Epidermal melanocyte (primary cell): ENCODE data around the gene SPINDOC.
"Not testable (repeated sequence)": the region's sequence is repeated elsewhere in the genome, so short reads cannot be mapped to it uniquely, and the experiment has no call there.

Experiments used
- DNase-seq: peaks from one replicate; pipeline ENCODE4 v3.0.0; 2011; ENCODE audit warnings: low spot score; ENCODE audit not compliant: insufficient read length

SPINDOC gene

DNA sequence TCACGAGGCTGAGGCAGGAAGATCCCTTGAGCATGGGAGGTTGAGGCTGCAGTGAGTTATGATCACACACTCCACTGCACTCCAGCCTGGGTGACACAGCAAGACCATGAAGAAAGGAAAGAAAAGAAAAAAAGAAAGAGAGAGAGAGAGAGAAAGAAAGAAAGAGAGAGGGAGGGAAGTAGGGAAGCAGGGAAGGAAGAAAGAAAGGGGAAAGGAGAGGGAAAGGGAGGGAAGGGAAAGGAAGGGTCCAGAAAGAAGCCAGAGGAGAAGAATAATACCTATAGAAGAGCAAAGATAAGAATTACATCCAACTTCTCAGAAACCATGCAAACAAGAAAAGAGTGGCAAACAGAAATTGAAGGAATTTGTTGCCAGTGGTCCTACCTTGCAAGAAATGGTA lies 27.4 kb upstream of the SPINDOC start:
- no peak for DNase-seq

- DNase-seq, result no peak
These were observed 21.6 kb upstream of the SPINDOC start for GRCh38 chr11:63791495-63792167.

DNA sequence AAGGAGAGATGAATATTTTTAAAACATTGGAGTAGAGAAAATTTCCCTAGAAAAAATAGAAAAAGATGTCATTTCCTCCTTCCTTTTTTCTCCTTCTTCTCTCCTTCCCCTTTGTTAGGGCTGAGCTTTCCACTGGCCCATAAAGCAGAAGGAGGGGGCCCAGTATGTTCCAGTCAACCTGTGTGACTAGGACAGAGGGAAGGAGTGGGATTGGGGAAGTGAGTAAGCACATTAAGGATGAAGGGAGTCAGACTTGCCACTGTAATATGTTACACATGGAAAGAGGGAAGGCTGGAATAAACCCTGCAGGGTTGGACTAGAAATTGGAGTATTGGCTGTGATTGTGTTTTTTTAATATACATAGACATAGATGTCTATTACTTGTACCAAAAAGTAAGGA lies 20.1 kb upstream of the SPINDOC start:
- DNase-seq, result no peak

- DNase-seq, result no peak
These were observed 18.2 kb upstream of the SPINDOC start for GRCh38 chr11:63795066-63795465.

- no peak for DNase-seq
These were observed 12.3 kb upstream of the SPINDOC start for GRCh38 chr11:63800921-63801320.

DNA sequence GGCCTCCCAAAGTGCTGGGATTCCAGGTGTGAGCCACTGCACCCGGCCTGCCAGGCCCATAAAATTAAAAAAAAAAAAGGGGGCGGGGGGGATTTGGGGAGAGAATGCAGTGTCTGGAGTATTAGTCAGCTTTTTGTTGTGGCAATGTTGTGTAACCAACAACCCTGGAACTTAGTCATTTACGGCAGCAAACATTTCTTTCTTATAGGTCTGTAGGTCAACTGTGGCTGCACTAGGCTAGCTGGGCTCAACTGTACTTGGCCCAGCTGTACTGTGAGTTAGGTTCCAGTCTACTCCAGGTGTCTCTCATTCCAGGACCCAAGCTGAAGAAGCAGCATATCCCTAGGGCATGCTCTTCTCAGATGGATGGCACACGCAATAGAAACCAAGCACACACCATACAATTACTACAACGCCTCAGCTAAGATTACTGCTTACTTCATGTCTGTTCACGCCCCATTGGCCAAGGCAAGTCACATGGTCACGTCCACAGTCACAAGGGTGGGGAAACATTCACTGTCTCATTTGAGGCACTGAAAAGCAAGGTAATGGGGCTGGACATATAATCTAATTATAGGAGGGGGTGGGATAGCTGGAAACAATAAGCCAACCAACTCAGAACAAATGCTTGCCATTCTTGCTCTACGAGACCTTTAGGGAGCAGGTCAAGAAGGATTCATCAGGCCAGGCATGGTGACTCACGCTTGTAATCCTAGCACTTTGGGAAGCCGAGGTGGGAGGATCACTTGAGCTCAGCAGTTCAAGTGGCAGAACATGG lies 10.4 kb upstream of the SPINDOC start:
- DNase-seq, result no peak

DNA sequence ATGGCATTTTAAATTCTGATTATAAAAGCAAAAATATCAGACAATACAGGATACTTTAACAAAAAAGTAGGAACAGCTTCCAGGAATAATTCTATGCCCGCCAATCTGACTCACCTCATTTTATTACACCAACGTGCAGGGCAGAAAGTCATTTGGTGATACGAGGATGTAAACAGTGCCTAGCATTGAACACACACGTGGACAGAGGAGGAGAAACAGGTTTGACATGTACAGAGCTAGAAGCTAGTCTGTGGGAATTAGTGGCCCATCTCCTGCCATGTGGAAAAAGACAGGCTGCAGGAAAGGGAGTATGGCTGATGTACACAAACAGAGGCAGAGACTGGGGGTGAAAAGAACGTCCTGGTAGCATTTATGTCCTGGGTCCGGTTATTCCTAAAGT lies 9.0 kb upstream of the SPINDOC start:
- DNase-seq, result no peak

DNA sequence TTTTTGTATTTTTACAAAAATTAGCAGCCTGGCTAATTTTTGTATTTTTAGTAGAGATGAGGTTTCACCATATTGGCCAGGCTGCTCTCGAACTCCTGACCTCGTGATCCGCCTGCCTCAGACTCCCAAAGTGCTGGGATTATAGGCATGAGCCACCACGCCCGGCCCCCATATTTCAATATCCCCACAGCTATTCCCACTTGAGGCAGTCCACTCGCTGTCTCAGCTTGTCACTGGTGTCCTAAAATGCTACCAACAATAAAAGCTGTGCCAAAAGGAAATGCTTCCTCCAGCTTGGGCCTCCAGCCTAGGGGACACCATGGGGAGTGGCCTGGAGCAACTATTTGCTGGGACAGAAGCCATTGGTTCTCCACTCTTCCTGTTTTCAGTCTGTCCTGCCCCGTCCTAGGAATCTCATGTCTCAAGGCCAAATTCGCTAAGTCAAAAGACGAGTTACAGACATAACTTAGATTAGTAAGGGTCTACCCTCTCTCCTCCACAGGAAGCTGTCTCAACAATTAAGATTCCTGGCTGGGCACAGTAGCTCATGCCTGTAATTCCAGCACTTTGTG lies 7.3 kb upstream of the SPINDOC start:
- DNase-seq, result no peak

DNA sequence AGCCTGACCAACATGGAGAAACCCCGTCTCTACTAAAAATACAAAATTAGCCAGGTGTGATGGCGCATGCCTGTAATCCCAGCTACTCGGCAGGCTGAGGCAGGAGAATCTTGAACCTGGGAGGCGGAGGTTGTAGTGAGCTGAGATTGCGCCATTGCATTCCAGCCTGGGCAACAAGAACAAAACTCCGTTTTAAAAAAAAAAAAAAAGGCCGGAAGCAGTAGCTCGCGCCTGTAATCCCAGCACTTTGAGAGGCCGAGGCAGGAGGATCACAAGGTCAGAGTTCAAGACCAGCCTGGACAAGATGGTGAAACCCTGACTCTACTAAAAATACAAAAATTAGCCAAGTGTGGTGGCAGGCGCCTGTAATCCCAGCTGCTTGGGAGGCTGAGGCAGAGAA lies 2.9 kb upstream of the SPINDOC start:
- not testable (repeated sequence) for DNase-seq

- no peak for DNase-seq
These were observed 1.7 kb upstream of the SPINDOC start for GRCh38 chr11:63811522-63811921.

DNA sequence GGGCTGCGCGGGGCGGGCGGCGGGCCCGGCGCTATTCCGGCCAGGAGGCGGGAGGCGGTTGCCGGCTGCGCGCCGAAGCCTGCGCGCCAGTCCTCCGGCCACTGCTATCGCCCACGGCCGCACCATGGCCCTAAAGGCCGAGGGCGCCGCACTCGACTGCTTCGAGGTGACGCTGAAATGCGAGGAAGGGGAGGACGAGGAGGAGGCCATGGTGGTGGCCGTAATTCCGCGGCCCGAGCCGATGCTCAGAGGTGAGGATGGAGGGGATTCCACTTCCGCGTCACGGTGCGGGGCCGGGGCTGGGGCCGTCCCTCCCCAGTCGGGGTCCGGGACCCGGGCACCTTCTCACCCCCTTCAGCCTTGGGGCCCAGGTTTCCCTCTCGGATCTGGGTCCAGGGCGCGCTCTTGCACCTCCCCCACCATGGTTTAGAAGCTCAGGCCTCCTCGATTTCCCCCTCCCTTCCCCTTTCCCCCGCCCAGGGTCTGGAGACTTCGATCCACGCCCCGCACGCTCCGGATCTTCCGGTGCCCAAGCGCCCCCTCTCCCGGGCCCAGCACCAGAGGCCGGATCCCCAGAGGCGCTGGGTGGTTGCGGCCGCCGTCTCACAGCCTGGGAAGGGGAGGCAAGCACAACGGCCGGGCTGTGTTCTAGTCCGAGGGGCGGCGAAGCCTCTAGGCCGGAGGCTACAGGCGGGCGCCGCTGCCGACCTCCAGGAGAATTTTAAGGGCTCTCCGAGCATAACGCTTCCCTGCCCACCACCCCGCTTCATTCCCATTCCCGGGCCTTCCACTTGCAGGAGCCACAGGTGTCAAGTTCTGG lies 517 bp downstream of the SPINDOC start:
- DNase-seq, result peak; percentile 60

DNA sequence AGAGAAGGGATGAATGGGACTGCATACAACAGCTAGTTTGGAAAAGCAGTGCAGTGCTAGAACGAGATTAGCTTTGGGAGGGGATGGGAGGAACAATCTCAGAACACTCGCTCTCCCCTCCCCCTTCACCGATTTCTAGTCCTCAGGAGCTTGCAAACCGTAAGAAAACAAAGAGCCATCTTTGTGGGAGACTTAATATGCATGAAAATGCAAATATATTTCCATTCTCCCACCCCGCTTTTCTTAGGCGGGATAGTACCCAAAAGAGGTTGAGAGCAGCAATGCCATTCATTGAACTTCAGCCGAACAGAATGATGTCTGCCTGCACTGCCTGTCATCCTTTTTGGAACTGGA lies 1.1 kb downstream of the SPINDOC start:
- no peak for DNase-seq

- no peak for DNase-seq
These were observed 2.9 kb downstream of the SPINDOC start for GRCh38 chr11:63816166-63816565.

DNA sequence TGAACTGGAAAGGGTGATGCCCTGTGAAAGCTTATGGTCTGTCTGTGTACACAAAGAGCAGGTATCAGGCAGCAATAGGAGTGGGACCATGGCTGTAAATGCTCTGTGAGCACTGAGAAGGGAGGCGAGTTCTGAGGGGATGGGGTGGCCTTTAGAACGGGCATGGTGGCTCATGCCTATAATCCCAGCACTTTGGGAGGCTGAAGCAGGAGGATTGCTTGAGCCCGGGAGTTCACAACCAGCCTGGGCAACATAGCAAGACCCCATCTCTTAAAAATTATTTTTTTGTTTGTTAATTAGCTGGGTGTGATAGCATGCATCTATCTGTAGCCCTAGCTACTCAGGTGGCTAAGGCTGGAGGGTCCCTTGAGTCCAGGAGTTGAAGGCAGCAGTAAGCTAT lies 3.5 kb downstream of the SPINDOC start:
- no peak for DNase-seq

DNA sequence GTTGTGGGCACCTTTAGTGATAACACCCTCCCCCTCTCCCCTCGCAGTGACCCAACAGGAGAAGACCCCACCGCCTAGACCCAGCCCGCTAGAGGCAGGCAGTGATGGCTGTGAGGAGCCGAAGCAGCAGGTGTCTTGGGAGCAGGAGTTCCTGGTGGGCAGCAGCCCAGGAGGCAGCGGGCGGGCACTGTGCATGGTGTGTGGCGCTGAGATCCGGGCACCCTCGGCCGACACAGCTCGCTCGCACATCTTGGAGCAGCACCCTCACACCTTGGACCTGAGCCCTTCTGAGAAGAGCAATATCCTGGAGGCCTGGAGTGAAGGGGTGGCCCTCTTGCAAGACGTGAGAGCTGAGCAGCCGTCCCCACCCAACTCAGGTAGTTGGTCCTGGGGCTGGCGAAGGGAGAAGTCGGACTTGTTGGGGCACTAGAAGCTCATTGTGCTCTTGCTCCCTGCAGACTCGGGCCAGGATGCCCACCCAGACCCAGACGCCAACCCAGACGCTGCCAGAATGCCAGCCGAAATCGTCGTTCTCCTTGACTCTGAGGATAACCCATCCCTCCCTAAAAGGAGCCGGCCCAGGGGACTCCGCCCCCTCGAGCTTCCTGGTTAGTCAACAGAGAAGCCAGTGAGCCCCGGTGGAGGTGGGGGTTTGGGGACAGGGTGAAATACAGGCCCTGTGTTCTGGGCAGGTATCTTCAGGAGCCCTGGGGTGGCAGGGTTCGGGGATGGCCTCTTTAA lies 4.7 kb downstream of the SPINDOC start:
- no peak for DNase-seq

DNA sequence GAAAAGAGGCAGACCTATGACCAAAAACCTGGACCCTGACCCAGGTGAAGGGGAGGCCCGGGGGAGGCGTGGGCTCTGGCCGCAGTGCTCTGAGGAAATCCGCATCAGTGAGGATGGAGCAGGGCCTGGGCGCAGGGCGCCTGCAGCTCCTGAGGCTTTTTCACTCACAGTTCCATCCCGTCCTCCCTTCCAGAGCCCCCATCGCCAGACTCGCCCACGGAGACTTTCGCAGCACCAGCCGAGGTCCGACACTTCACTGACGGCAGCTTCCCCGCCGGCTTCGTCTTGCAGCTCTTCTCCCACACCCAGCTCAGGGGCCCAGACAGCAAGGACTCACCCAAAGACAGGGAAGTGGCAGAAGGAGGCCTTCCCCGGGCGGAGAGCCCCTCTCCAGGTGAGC lies 5.4 kb downstream of the SPINDOC start:
- no peak for DNase-seq

DNA sequence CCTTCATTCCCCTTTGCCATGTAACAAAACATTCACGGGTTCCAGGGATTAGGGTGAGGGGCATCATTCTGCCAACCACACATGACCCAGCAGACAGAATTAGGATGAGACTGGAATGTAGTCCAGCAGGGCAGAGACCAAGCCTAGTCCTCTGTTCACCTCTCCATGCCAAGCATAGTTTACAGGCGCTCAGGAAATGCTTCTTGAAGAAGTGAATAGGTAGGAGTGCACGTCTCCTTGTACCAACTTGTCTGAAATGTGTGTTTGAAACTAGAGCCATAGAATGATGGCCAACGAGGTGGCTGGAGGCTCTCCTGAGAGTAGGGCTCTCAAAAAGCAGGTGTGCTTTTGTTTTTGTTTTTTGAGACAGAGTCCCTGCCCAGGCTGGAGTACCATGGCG lies 8.2 kb downstream of the SPINDOC start:
- no peak for DNase-seq

DNA sequence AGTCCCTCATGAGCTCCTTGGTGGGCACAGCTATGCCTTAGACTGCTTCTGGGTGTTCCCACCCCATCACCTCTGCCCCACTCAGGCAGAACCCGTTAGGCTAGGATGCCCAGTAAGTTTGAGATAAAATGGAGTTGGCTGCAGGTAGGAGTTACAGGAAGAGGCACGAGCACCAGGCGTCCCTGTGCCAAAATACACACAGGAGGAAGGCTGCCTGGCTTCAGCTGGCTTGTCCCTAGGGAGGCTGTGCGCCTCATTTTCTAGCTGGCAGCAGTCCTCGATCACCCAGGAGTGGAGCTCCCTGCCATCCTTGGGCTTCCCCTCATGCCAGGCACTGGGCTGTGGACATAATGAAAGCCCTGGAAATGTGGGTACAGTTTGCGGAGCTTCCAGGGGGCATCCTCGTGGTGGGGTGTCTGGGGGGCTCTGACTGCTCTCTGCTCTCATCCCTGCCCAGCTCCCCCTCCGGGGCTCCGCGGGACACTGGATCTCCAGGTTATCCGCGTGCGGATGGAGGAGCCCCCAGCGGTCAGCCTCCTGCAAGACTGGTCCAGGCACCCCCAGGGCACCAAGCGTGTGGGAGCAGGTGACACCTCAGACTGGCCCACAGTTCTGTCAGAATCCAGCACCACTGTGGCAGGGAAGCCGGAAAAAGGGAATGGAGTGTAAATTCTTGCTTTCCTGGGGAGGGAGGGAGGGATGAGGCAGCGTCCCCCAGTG lies 13.4 kb downstream of the SPINDOC start:
- DNase-seq, result no peak

DNA sequence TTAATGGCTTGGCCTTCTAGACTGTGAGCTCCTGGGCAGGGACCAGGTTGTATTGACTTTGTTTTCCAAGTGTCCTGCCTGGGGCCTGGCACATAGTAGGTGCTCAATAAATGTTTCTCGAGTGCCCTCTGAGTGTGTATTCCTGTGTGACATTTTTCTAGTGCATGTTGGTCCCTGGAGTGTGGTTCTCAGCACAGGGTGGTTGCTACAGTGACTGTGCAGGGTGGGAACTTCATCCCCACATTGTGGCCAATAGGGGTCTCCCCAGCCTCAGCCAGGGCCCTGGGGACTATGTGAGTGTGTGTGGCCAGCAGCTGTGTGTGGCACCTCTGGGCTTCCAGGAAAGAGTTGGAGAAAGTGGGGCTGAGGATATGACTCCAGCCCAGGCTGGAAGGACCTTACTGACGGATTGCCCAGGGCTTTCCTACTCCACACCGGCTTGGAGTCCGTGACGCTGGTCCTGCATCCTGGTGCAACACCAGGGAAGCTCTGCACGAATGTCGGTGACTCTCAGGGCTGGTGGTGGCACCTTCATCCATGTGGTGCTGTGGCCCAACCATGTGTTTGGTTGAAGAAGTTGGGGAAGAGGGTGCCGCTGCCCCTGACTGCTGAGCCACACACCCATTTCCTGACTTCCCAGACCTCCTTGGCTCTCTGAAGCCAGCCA lies 16.7 kb downstream of the SPINDOC start:
- DNase-seq, result no peak

GRCh38 chr11:63831326-63831725 lies 18.1 kb downstream of the SPINDOC start:
- DNase-seq, result no peak
